Measurements from ENCODE around the gene SLC26A6.

DNA sequence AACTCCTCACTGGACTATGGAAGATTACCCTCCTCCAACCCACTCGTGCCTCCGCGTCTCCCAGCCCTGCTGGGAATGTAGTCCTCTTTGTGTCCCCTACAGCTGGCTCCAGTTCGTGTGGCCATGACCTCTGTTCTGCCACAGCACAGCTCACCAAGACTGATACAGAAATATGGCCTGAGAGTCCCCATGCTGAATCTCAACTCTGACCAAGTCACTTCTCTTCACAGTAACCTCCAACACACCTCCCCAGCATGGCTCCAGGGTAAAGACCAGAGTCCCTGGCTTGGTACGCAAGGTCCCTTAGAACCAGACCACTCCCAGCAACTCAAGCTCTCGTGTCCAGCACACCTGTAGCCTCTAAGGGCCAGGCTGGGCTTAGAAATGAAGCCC, 37.9 kb downstream of the SLC26A6 start:
- TF ChIP-seq EP300 (IDR thresholded peaks at IDR 0.05), result no peak
- TF ChIP-seq, protein P1, sequence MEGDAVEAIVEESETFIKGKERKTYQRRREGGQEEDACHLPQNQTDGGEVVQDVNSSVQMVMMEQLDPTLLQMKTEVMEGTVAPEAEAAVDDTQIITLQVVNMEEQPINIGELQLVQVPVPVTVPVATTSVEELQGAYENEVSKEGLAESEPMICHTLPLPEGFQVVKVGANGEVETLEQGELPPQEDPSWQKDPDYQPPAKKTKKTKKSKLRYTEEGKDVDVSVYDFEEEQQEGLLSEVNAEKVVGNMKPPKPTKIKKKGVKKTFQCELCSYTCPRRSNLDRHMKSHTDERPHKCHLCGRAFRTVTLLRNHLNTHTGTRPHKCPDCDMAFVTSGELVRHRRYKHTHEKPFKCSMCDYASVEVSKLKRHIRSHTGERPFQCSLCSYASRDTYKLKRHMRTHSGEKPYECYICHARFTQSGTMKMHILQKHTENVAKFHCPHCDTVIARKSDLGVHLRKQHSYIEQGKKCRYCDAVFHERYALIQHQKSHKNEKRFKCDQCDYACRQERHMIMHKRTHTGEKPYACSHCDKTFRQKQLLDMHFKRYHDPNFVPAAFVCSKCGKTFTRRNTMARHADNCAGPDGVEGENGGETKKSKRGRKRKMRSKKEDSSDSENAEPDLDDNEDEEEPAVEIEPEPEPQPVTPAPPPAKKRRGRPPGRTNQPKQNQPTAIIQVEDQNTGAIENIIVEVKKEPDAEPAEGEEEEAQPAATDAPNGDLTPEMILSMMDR (IDR thresholded peaks at IDR 0.05), result no peak
- no peak for TF ChIP-seq POLR2AphosphoS5 (IDR thresholded peaks at IDR 0.05)
- no peak for TF ChIP-seq POLR2A (IDR thresholded peaks at IDR 0.05)
